ENCODE data around the gene PYGO1. TPM values are rescaled to one million over a fixed set of nuclear protein-coding genes. Genes with fewer than 3 reads are reported as not detected.
A peak's percentile ranks its signal among the peaks of the same experiment; 100 is the strongest.

The PYGO1 gene
- total RNA-seq, 2 donors from 2014 or later: not detected

DNA sequence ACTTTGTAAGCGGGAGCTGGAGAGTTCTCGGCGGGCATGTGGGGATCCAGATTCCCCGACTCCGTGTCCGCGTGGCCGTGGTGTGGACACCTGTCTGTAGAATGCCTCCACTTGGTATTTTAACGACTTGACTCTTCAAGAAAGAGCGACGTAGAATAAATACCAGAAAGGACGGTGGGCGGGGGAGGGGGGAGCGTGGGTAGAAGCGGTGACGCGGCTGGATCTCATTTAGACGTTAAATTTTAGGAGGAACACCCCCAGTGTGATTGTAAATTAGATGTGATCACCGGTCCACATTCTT lies 620 bp upstream of the PYGO1 start:
- no peak for ATAC-seq
- peaks cover 7 to 9% of the 10 kb centered on the region in 2 donors for H3K36me3 Mint-ChIP-seq
- no peak overlapping the region for H3K27ac Mint-ChIP-seq
- peaks cover 0 to 4% of the 10 kb centered on the region in 2 donors for H3K9me3 Mint-ChIP-seq
- DNase-seq (ENCODE audit: low spot score in 2 of 2): no peak

DNA sequence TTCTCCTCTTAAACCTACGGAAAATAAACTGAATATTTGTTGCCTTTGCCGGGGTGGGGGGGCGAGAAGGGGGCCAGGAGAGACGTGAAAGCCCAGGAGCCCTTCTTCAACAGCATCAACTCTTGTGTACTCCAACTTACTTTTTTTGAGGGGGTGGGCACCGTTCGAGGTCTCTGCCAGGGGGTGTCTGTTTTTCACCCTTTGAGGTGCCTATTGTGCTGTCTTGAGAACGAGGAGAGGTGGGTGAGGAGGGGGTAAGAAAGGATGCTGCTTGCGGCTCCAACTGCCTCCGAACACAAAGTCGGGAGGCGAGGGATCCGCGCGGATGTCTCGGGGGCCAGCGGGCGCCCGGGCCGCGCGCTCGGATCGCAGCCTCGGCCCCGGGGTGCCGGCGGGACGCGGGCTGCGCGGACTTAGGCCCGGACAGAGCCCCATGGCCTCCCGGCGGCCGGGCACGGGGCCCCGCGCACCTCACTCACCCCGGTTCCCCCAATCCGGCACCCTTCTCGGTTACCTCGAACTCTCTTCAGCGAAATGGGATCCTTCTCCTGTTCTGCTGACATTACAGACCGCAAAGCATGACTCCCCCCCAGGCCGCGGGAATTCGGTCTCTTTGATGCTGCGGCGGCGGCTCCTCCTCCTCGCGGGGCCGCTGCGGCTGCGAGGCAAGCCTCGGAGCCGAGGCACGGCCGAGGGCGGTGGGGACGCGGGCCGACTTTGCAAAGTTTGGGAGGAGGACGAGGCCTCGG lies 650 bp downstream of the PYGO1 start:
- ATAC-seq (peak; percentile 39 to 62), DNase-seq (ENCODE audit: low spot score in 2 of 2) (peak in 1 of 2 donors; percentile 13)
- H3K9me3 Mint-ChIP-seq: no peaks in the 10 kb centered on the region
- H3K36me3 Mint-ChIP-seq: peaks cover 7 to 9% of the 10 kb centered on the region in 2 donors
- no peak overlapping the region for H3K27ac Mint-ChIP-seq

DNA sequence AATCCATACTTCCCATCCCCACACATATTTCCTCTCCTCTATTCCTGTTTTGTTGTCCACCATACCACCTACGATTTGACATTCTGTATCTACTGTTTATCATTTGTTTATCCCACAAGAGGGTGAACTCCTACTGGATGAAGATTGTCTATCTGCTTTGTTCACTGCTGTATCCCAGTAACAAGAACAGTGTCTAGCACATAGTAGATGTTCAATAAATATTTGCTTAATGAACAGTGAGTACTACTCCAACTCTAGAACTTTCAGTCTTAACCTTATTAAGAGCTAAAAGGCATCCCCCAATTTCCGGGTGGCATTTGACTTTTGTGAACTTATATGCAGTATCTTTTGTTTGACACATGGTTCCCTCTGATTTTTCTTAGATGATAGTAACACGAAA lies 1.3 kb downstream of the PYGO1 start:
- ATAC-seq (no peak), DNase-seq (ENCODE audit: low spot score in 2 of 2) (no peak)
- Mint-ChIP-seq H3K27ac (no peak overlapping the region), H3K9me3 (no peaks in the 10 kb centered on the region), H3K36me3 (peaks cover 7 to 9% of the 10 kb centered on the region in 2 donors)

DNA sequence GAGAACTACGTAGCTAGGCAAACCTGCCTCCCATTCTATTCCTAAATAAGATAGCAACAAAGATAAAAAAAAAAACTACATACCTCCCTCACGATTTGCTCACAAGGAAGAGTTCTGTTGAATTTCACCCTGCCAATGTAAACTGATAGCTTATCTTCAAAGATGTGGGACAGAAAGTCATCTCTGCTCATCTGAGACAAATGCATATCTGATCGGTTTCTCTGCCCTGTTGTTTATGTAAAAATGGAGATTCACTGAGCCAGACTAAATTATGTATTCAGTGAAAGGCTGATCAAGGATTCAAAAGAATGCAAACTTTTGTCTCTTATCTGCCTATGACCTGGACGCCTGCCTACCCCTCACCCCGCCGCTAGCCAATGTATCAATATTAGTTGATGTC lies 11.2 kb downstream of the PYGO1 start:
- Mint-ChIP-seq H3K36me3 (no peaks in the 10 kb centered on the region), H3K9me3 (no peaks in the 10 kb centered on the region), H3K27ac (no peak overlapping the region)
- no peak for DNase-seq (ENCODE audit: low spot score in 2 of 2)
- ATAC-seq: no peak

DNA sequence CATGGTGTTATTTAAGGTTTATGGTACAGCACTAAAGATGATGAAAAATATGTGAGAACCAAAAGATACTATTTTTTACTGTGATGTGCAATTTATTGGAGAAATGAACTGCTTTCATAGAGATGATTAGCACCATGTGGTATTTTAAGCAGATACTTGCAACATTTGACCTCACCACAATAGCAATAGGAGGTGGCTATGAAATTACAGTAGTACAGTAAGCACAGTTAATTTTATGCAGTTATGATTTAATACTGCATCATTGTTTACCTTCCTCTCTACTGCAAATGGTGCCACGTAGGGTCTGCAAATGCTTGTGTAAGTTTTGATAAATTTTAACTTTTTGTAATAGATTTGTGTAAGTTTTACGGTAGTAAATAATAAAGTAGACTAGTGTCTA lies 14.0 kb downstream of the PYGO1 start:
- H3K9me3 Mint-ChIP-seq: peaks cover 4% of the 10 kb centered on the region in 2 donors
- ATAC-seq (no peak), DNase-seq (ENCODE audit: low spot score in 2 of 2) (no peak)
- H3K36me3 Mint-ChIP-seq: peaks cover 0 to 9% of the 10 kb centered on the region in 2 donors
- H3K27ac Mint-ChIP-seq: no peak overlapping the region

DNA sequence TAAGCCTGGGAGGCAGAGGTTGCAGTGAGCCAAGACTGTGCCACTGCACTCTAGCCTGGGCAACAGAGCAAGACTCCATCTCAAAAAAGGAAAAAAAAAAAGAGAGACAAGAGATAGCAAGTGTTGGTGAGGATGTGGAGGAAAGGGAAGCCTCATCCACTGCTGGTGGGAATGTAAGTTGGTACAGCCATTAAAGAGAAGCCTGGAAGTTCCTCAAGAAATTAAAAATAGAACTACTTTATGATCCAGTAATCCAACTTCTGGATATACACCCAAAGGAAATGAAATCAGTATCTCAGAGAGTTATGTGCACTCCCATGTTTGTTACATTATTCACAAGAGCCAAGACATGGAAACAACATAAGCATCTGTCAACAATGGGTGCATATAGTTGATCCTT lies 14.9 kb downstream of the PYGO1 start:
- Mint-ChIP-seq H3K27ac (no peak overlapping the region), H3K36me3 (peaks cover 0 to 9% of the 10 kb centered on the region in 2 donors), H3K9me3 (peaks cover 4% of the 10 kb centered on the region in 2 donors)
- ATAC-seq (no peak), DNase-seq (ENCODE audit: low spot score in 2 of 2) (no peak)

DNA sequence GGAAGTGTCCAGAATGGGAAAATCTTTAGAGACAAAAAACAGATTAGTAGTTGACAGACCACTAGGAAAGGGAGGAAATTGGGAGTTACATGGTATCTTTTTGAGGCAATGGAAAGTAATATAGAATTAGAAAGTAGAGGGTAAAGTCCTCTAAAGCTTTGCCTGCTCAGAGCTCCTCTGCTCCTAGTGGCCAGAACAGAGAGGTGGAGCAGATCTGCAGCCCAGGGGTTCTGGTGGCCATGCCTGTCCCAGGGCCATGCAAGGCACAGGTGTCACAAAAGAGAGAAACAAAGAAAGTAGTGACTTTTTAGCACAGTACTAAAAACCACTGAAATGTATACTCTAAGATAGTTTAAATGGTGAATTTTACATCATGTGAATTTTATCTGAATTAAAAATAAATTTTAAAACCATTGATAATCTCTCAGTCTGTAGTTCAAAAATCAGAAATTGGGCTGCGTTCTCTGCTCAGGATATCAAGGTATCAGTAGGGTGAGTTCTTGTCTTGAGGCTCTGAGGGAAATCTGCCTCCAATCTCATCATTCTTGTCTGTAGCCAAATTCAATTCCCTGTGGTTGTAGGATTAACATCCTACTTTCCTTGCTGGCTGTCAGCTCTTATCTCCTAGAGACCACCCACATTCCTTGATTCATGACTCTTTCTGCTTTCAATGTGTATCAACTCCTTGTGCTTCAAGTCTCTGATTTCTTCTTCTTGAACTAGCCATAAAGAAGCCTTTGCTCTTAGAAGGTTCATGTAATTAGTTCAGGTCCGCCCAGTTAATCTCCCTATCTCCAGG lies 23.6 kb downstream of the PYGO1 start:
- ATAC-seq (no peak), DNase-seq (ENCODE audit: low spot score in 2 of 2) (no peak)
- Mint-ChIP-seq H3K27ac (no peak overlapping the region), H3K36me3 (no peaks in the 10 kb centered on the region), H3K9me3 (peaks cover 5 to 8% of the 10 kb centered on the region in 2 donors)

DNA sequence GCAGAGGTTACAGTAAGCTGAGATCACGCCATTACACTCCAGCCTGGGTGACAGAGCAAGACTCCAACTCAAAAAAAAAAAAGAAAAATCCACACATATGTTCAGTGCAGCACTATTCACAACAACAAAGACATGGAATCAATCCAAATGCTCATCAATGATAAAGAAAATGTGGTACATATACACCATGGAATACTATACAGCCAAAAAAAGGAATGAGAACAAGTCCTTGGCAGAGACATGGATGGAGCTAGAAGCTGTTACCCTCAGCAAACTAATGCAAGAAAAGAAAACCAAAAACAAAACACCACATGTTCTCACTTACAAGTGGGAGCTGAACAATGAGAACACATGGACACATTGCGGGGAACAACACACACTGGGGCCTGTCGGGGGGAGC lies 25.5 kb downstream of the PYGO1 start:
- H3K9me3 Mint-ChIP-seq: peaks cover 5 to 8% of the 10 kb centered on the region in 2 donors
- DNase-seq (ENCODE audit: low spot score in 2 of 2) (no peak), ATAC-seq (no peak)
- no peaks in the 10 kb centered on the region for H3K36me3 Mint-ChIP-seq
- no peak overlapping the region for H3K27ac Mint-ChIP-seq

DNA sequence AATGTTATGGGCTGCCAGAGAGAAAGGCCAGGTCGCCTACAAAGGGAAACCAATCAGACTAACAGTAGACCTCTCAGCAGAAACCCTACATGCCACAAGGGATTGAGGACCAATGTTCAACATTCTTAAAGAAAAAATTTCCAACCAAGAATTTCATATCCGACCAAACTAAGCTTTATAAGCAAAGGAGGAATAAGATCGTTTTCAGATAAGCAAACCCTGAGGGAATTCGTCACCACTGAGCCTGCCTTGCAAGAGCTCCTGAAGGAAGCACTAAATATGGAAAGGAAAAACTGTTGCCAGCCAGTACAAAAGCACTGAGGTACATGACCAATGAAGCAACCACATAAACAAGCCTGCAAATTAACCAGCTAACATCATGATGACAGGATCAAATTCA lies 33.1 kb downstream of the PYGO1 start:
- Mint-ChIP-seq H3K27ac (no peak overlapping the region), H3K9me3 (peaks cover 18 to 23% of the 10 kb centered on the region in 2 donors), H3K36me3 (peaks cover 22 to 25% of the 10 kb centered on the region in 2 donors)
- no peak for ATAC-seq
- no peak for DNase-seq (ENCODE audit: low spot score in 2 of 2)

DNA sequence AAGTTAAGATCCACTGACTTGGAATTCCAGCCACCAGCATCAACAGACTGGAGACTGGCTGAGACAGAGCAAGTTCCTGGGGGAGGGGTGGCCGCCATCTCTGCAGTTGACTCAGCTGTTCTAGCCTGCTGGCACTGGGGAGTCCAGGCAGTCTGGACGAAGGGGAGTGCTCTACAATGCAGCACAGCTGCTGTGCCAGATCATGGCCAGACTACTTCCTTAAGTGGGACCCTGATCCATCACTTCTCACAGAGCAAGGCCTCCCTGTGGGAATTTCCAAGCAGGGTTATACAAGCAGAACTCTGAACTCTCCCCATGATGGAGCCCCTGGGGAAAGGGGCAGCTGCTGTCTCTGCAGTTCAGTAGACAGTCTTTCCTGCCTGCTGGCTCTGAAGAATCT lies 35.2 kb downstream of the PYGO1 start:
- no peak overlapping the region for H3K27ac Mint-ChIP-seq

DNA sequence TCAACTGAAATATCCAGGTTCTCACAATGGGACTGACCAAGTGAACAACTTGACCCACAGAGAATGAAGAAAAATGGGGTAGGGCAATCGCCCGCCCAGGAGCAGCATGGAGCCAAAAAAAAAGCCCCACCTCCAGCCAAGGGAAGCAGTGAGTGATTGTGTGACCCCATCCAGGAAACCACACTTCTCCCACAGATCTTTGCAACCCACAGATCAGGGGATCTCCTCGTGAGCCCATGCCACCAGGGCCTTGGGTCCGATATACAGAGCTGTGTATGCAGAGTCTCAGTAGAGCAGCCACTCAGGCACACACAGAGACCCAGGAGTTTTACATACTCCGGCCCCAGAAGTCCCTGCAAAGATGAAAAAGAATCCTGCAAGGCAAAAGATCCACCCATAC lies 35.7 kb downstream of the PYGO1 start:
- no peak overlapping the region for H3K27ac Mint-ChIP-seq
- peaks cover 18 to 23% of the 10 kb centered on the region in 2 donors for H3K9me3 Mint-ChIP-seq
- ATAC-seq (no peak), DNase-seq (ENCODE audit: low spot score in 2 of 2) (no peak)
- peaks cover 22 to 25% of the 10 kb centered on the region in 2 donors for H3K36me3 Mint-ChIP-seq

More for the DNA sequence above, 35.2 kb downstream of the PYGO1 start:
- DNase-seq (ENCODE audit: low spot score in 2 of 2) (no peak), ATAC-seq (no peak)
- peaks cover 22 to 25% of the 10 kb centered on the region in 2 donors for H3K36me3 Mint-ChIP-seq
- H3K9me3 Mint-ChIP-seq: peaks cover 18 to 23% of the 10 kb centered on the region in 2 donors

DNA sequence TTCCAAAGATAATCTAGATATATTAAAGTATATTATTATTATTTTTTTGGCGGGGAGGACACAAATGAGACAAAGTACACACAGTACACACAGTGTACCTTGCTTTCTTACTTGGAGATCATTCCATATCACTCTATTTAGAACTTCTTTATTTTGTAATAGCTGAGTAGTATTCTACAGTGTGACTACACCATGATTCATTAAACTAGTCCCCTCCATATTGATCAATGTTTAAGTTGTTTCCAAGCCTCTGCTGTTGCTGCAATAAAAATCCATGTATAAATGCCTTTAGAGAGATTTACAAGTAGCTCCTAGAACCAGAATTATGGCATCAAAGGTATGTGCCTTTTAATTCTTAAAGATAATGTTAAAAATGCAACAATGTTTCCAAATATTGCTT lies 38.8 kb downstream of the PYGO1 start:
- H3K9me3 Mint-ChIP-seq: peaks cover under 1% of the 10 kb centered on the region in 2 donors
- ATAC-seq (no peak), DNase-seq (ENCODE audit: low spot score in 2 of 2) (no peak)
- H3K27ac Mint-ChIP-seq: no peak overlapping the region
- peaks cover under 1 to 1% of the 10 kb centered on the region in 2 donors for H3K36me3 Mint-ChIP-seq

DNA sequence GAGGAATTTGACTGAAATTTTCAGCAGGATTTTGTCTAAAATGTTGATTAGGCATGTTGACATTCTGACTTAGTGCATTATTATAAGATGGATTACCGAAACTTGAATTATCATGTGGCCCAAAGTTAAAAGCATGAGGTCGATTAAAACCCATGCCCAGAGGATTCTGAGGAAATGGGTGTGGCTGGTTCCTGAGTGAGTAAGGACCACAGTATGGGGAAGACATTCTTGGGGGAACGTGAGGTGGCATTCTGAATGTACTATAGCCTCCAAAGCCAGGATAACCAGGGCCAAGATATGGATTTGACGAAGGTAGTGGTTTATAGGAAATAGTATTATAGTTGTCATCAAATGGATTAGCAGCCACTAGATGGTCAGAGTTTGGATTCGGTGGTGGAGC lies 41.4 kb downstream of the PYGO1 start:
- Mint-ChIP-seq H3K27ac (no peak overlapping the region), H3K9me3 (no peaks in the 10 kb centered on the region), H3K36me3 (no peaks in the 10 kb centered on the region)
- DNase-seq (ENCODE audit: low spot score in 2 of 2) (no peak), ATAC-seq (no peak)

DNA sequence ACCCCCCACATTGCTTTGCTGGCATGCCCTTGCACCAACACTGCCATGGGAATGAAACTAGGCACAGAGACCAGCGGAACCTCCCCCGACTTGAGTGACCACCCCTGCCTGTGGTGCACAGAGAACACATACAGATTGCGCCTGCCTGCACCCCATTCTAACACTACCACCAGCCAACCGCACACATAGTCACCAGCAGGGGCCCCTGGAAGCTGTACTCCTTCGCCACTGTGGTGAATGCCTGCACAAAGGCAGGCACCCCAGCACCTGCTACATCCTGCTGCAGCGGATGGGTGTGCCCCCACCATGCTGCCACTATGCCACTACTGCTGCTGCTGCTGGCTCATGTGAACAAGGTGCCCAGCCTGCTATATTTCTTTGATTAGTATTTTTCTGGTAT lies 52.7 kb downstream of the PYGO1 start:
- DNase-seq (ENCODE audit: low spot score in 2 of 2): no peak
- Mint-ChIP-seq H3K36me3 (peaks cover 0 to 4% of the 10 kb centered on the region in 2 donors), H3K27ac (no peak overlapping the region), H3K9me3 (no peaks in the 10 kb centered on the region)
- ATAC-seq: no peak

DNA sequence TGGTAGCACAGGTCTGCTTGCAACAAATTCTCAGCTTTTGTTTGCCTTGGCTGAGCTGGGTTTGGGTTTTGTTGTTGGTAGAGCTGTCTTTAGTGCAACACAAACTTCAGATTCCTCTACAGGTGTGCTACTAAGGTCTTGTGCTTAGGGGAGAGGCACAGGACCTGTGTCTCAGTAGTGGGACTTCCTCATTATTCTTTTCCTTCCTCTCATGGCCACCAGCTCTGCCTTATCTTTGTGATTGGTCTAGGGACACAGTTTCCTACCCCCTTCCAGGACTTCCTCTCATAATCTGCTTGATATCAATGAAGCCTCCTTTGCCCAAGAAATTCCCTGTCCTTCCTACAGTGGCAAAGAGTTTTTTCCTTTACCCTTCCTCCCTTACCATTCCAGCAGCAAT lies 55.2 kb downstream of the PYGO1 start:
- no peak for ATAC-seq
- H3K27ac Mint-ChIP-seq: no peak overlapping the region

DNA sequence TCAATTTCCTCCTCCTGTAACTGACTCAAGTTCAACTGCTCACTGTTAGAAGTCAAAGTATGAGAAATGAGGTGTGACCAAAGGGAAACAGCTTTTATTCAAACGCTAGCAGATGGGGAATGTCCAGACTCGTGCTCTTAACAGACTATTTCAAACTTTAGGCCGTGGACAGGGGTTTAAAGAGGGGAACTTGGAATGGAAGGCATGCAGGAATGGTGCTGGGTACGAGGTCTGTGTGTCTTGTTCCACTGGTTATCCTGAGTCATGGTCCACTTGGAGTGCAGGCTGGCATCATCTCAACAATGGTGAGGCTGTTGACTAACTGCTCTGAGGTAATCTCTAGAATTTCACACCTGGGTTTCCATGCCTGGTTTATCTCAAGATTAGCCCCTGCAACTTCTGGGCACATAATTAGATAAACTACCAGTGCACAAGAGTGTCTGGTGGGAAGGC lies 57.3 kb downstream of the PYGO1 start:
- no peak for DNase-seq (ENCODE audit: low spot score in 2 of 2)
- H3K36me3 Mint-ChIP-seq: no peaks in the 10 kb centered on the region
- ATAC-seq: no peak
- H3K9me3 Mint-ChIP-seq: no peaks in the 10 kb centered on the region
- H3K27ac Mint-ChIP-seq: no peak overlapping the region

More for the DNA sequence above, 55.2 kb downstream of the PYGO1 start:
- H3K9me3 Mint-ChIP-seq: no peaks in the 10 kb centered on the region
- DNase-seq (ENCODE audit: low spot score in 2 of 2): no peak
- H3K36me3 Mint-ChIP-seq: peaks cover 0 to 4% of the 10 kb centered on the region in 2 donors

DNA sequence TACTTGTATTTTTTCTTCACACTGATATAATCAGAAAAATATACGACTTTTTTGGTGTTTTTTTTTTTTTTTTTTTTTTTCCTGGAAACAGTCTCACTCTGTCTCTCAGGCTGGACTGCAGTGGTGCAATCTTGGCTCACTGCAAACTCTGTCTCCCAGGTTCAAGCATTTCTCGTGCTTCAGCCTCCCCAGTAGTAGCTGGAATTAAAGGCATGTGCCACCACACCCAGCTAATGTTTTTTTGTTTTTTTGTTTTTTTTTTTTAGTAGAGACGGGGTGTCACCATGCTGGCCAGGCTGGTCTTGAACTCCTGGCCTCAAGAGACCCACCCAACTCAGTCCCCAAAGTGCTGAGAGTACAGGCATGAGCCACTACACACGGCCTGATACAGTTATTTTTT lies 59.3 kb downstream of the PYGO1 start:
- no peaks in the 10 kb centered on the region for H3K36me3 Mint-ChIP-seq
- DNase-seq (ENCODE audit: low spot score in 2 of 2): no peak
- no peak overlapping the region for H3K27ac Mint-ChIP-seq
- H3K9me3 Mint-ChIP-seq: no peaks in the 10 kb centered on the region
- no peak for ATAC-seq

DNA sequence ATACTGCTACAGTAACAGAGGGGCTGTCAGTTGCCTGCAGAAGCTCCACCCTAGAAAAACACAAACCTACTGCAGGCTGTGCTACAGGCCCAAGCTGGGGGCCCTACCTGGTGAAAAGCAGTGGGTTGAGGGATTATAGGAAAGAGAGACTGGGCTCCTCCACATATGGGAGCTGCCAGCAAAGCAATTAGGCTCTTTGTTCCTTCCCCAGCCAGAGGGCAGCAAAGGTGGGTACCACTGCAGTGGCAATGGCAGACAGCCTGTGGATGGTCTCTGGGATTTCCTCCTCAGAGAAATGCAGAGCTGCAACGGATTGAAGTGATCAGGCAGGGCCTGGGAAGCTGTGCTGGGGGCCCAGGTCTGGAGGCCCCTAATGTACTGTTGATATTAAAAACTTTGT lies 61.0 kb downstream of the PYGO1 start:
- no peak for ATAC-seq
- no peak overlapping the region for H3K27ac Mint-ChIP-seq
- no peaks in the 10 kb centered on the region for H3K36me3 Mint-ChIP-seq
- no peaks in the 10 kb centered on the region for H3K9me3 Mint-ChIP-seq
- no peak for DNase-seq (ENCODE audit: low spot score in 2 of 2)

Measured in activated naive CD4-positive, alpha-beta T cell treated with anti-CD3 and anti-CD28 coated beads, Interleukin-2, amount 50 U/mL, for 72 hours (primary cell).